Natural killer cell (primary cell): Measurements from ENCODE around the gene MYO7B. TPM values are rescaled to one million over a fixed set of nuclear protein-coding genes. Genes with fewer than 3 reads are reported as not detected.
A peak's percentile ranks its signal among the peaks of the same experiment; 100 is the strongest.

Experiments
- ATAC-seq, 3 donors: fragments of 150-1000 bp in 2 of 3; fragments of 200-7000 bp in 1 of 3; cut with Tn5 transposase; 1 replicate in 1 of 3; 2 replicates in 2 of 3; pipeline ENCODE4 v1.10.0; 2021; ENCODE audit warnings: mild to moderate bottlenecking in 2 of 3, moderate library complexity in 2 of 3
- DNase-seq, 2 donors: peaks; one replicate each; pipeline versions ENCODE4 v3.0.0 to v3.0.0-alpha.2; 2013 to 2021; ENCODE audit warnings: mixed read lengths in 1 of 2
- H3K27ac ChIP-seq: one replicate; pipeline ENCODE4 v1.5.1; 2013; ENCODE audit warnings: mild to moderate bottlenecking, low read length
- H3K27me3 ChIP-seq: one replicate; pipeline ENCODE4 v1.6.1; 2013; ENCODE audit warnings: low read length; ENCODE audit not compliant: control insufficient read depth, insufficient read depth
- H3K36me3 ChIP-seq: one replicate; pipeline ENCODE4 v1.6.1; 2013; ENCODE audit warnings: low read length; ENCODE audit not compliant: control insufficient read depth, insufficient read depth
- H3K4me1 ChIP-seq: one replicate; pipeline ENCODE4 v1.6.1; 2013; ENCODE audit warnings: low read length; ENCODE audit not compliant: control insufficient read depth, insufficient read depth
- H3K4me3 ChIP-seq: one replicate; pipeline ENCODE4 v1.5.1; 2013; ENCODE audit warnings: low read length
- H3K9me3 ChIP-seq: one replicate; pipeline ENCODE4 v1.6.1; 2013; ENCODE audit warnings: low read length; ENCODE audit not compliant: control insufficient read depth, insufficient read depth
- H3K27ac Mint-ChIP-seq, 2 donors: one replicate each; pipeline ENCODE4 v1.8.0; 2022; ENCODE audit warnings: mild to moderate bottlenecking in 2 of 2, mixed read lengths in 2 of 2, moderate library complexity in 1 of 2
- H3K27me3 Mint-ChIP-seq, 2 donors: one replicate each; pipeline ENCODE4 v1.8.0; 2022; ENCODE audit warnings: low read depth in 2 of 2, mixed read lengths in 2 of 2
- H3K36me3 Mint-ChIP-seq: one replicate; pipeline ENCODE4 v1.8.0; 2022; ENCODE audit warnings: mixed read lengths
- H3K4me1 Mint-ChIP-seq, 2 donors: one replicate each; pipeline ENCODE4 v1.8.0; 2022; ENCODE audit warnings: mixed read lengths in 2 of 2
- H3K4me3 Mint-ChIP-seq: one replicate; pipeline ENCODE4 v1.8.0; 2022; ENCODE audit warnings: mild to moderate bottlenecking, moderate library complexity, mixed read lengths
- H3K9me3 Mint-ChIP-seq, 2 donors: one replicate each; pipeline ENCODE4 v1.8.0; 2022; ENCODE audit warnings: mixed read lengths in 2 of 2
- CTCF ChIP-seq: fragments of 200-600 bp; IDR thresholded peaks from one replicate; pipeline ENCODE4 v1.8.0; 2022; ENCODE audit warnings: antibody characterized with exemption
- WGBS: methylation state at CpG from one replicate; pipeline ENCODE4 v1.1.7; 2013; ENCODE audit warnings: missing lambda C conversion rate; ENCODE audit not compliant: insufficient coverage; 5-methylcytosine and 5-hydroxymethylcytosine counted together
- intact Hi-C: fragments of 100-400 bp; cut with micrococcal nuclease; formaldehyde crosslinking; loops from one replicate; pipeline ENCODE4 v1.14.2; 2022
- total RNA-seq, 4 donors: library from RNA; stranded (reverse); fragments of 120-200 nt in 1 of 4; gene quantifications; one replicate each; pipeline versions ENCODE4 v1.2.3 to v1.2.4, GENCODE V29; 2013 to 2022

MYO7B gene
- total RNA-seq, 3 donors from 2014 or later (not counting 1 experiment from before 2014, with no cell fraction given), result 0.14 to 0.45 (median 0.25) TPM

- DNase-seq (no peak), ATAC-seq (no peak)
- Histone ChIP-seq H3K4me3 (no peak overlapping the region), H3K27ac (peak overlapping the region; percentile 66), H3K36me3 (no peaks in the 10 kb centered on the region), H3K27me3 (no peaks in the 10 kb centered on the region), H3K9me3 (no peaks in the 10 kb centered on the region), H3K4me1 (peaks cover 59% of the 10 kb centered on the region)
- Mint-ChIP-seq H3K36me3 (no peaks in the 10 kb centered on the region), H3K27me3 (no peaks in the 10 kb centered on the region), H3K9me3 (no peaks in the 10 kb centered on the region), H3K4me1 (no peaks in the 10 kb centered on the region), H3K27ac (no peak overlapping the region), H3K4me3 (no peak overlapping the region)
- WGBS, result 77% methylated on average over 17 of the region's 17 CpGs
- intact Hi-C loops, result no loop called here
- TF ChIP-seq CTCF, result no peak
These were observed 96.6 kb downstream of the MYO7B start for GRCh38 chr2:127631997-127632581.

- Histone ChIP-seq H3K27ac (peak overlapping the region; percentile 66), H3K9me3 (no peaks in the 10 kb centered on the region), H3K36me3 (no peaks in the 10 kb centered on the region), H3K4me1 (peaks cover 67% of the 10 kb centered on the region), H3K27me3 (no peaks in the 10 kb centered on the region), H3K4me3 (no peak overlapping the region)
- intact Hi-C loops, result no loop called here
- WGBS, result 60% methylated on average over 25 of the region's 25 CpGs
- H3K4me1 Mint-ChIP-seq, result peaks cover 0 to 2% of the 10 kb centered on the region in 2 donors
- TF ChIP-seq CTCF, result no peak
- H3K4me3 Mint-ChIP-seq, result no peak overlapping the region
- no peaks in the 10 kb centered on the region for H3K27me3 Mint-ChIP-seq
- ATAC-seq, result no peak
- DNase-seq, result no peak
- no peaks in the 10 kb centered on the region for H3K36me3 Mint-ChIP-seq
- no peaks in the 10 kb centered on the region for H3K9me3 Mint-ChIP-seq
- no peak overlapping the region for H3K27ac Mint-ChIP-seq
These were observed 97.4 kb downstream of the MYO7B start for GRCh38 chr2:127632592-127633489.

DNA sequence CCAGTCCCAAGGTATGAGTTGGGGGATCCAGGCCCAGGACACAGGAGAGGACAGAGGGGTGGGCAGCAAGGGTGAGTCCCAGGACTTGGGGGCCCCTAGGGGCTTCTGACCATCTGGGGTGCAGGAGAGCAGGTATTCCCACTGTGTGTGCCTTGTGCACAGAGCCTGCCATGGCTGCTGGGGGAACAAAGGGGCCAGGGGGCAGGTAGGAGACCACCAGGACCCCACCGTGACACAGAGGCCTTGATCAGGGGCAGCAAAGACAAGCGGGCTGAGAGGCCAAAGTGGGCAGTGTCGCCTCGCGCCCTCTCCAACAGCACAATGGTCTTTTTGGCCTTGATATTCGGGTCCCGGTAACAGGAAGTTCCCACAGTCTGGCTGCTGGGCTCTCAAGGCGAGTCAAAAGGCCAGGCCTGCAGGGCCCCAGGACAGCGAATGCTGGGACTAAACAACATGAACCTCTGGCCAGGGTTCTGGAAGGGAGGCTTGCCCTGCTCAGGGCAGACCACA, 98.1 kb downstream of the MYO7B start:
- H3K9me3 Mint-ChIP-seq, result no peaks in the 10 kb centered on the region
- no peaks in the 10 kb centered on the region for H3K36me3 ChIP-seq
- peaks cover 0 to 5% of the 10 kb centered on the region in 2 donors for H3K4me1 Mint-ChIP-seq
- no peak overlapping the region for H3K4me3 ChIP-seq
- no peak overlapping the region for H3K27ac Mint-ChIP-seq
- H3K27ac ChIP-seq, result peak overlapping the region; percentile 56
- intact Hi-C loops, result no loop called here
- H3K9me3 ChIP-seq, result no peaks in the 10 kb centered on the region
- no peaks in the 10 kb centered on the region for H3K27me3 Mint-ChIP-seq
- no peaks in the 10 kb centered on the region for H3K27me3 ChIP-seq
- ATAC-seq, result no peak
- WGBS, result 82% methylated on average over 9 of the region's 9 CpGs
- no peak for TF ChIP-seq CTCF
- peaks cover 74% of the 10 kb centered on the region for H3K4me1 ChIP-seq
- no peak for DNase-seq
- H3K4me3 Mint-ChIP-seq, result no peak overlapping the region
- no peaks in the 10 kb centered on the region for H3K36me3 Mint-ChIP-seq
